Urinary bladder (tissue), 4 donors: Measurements from ENCODE around the gene LIPK. TPM values are rescaled to one million over a fixed set of nuclear protein-coding genes. Genes with fewer than 3 reads are reported as not detected.
"Not testable (repeated sequence)": the region's sequence is repeated elsewhere in the genome, so short reads cannot be mapped to it uniquely, and the experiment has no call there.

Source experiments
- DNase-seq: peaks from one replicate; pipeline ENCODE4 v3.0.0-alpha.2; 2015; ENCODE audit errors: extremely low spot score
- H3K27ac ChIP-seq: one replicate; pipeline ENCODE4 v1.5.1; 2013; ENCODE audit warnings: low read depth, mild to moderate bottlenecking, moderate library complexity
- H3K36me3 ChIP-seq: one replicate; pipeline ENCODE4 v1.6.1; 2013; ENCODE audit warnings: mild to moderate bottlenecking, moderate library complexity; ENCODE audit not compliant: insufficient read depth
- H3K4me1 ChIP-seq: one replicate; pipeline ENCODE4 v1.6.1; 2013; ENCODE audit warnings: mild to moderate bottlenecking, moderate library complexity; ENCODE audit not compliant: insufficient read depth
- H3K4me3 ChIP-seq: one replicate; pipeline ENCODE4 v1.5.1; 2013; ENCODE audit warnings: low read depth, low read length
- WGBS: extraction: QIAGEN DNeasy Blood & Tissue Kit; methylation state at CpG from one replicate; pipeline ENCODE4 v1.1.7; 2013; 5-methylcytosine and 5-hydroxymethylcytosine counted together
- polyA plus RNA-seq: library from polyadenylated mRNA; stranded (reverse); fragments of 200-250 nt; gene quantifications from one replicate; pipeline ENCODE4 v1.2.3, GENCODE V29; 2013
- total RNA-seq: library from RNA; depleted of rRNA; stranded (reverse); fragments of >200 nt; gene quantifications from one replicate; pipeline ENCODE4 v1.2.3, GENCODE V29; 2014
- donor health status: healthy with polysubstance abuse.
- donor health status: healthy.

Gene LIPK
- total and polyA plus RNA-seq, 2 donors, result not detected

DNA sequence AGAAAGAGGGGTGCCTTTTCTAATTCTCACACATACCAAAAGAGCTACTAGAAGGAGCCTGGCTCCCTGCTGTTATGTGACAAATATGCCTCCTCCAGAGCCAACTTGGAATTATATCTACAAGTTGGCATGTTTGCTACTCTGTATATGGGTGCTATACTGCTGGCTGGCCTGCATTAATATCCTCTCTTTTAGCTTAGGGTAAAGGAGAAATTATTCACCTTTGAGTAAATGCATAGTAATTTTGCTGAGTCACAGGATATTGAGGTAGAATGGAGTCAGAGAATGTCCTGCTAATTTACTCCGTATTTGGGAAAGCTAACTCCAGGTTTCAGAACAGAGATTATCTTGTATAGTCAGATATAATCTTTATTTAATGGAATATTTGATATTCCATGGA is 29.6 kb downstream of the LIPK start:
- H3K4me1 ChIP-seq, result no peaks in the 10 kb centered on the region
- H3K36me3 ChIP-seq, result no peaks in the 10 kb centered on the region
- 74% methylated on average over 1 of the region's 1 CpG for WGBS
- H3K4me3 ChIP-seq, result no peak overlapping the region
- H3K27ac ChIP-seq, result no peak overlapping the region
- DNase-seq, result no peak

DNA sequence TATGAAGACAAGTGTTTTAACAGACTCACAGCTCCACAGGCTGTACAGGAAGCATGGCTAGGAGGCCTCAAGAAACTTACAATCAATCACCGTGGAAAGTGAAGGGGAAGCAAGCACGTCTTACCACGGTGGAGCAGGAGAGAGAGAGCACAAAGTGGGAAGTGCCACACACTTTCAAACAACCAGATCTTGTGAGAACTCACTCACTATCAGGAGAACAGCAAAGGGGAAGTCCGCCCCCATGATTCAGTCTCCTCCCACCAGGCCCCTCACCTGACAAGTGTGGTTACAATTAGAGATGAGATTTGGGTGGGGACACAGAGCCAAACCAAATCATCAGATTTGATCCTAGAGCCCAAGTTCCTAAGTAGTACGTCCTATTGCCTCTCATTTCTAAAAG is 35.9 kb downstream of the LIPK start:
- DNase-seq, H3K4me1 ChIP-seq, H3K36me3 ChIP-seq, H3K4me3 ChIP-seq, H3K27ac ChIP-seq: not testable (repeated sequence)
- 61% methylated on average over 5 of the region's 5 CpGs for WGBS

DNA sequence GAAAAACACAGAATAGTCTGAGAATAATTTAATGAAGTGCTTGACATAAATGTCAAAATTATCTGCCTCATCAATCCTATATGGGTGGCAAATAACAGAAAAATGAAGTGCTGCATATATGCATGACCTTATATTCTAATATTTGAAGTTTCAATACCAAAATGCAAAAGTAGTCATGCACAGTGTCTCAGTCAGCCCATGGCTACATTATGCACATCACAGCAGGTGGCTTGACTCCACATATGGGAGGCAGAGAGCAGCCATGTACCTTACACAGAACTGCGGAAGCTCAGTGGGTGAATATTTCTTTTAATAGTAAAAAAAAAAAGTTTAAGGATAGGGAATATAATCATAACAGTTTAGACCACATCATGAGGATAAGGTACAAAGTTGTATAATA is 36.4 kb downstream of the LIPK start:
- Histone ChIP-seq H3K4me3 (no peak overlapping the region), H3K4me1 (no peaks in the 10 kb centered on the region), H3K36me3 (no peaks in the 10 kb centered on the region), H3K27ac (no peak overlapping the region)
- WGBS, result 88% methylated on average over 1 of the region's 1 CpG
- DNase-seq, result no peak

DNA sequence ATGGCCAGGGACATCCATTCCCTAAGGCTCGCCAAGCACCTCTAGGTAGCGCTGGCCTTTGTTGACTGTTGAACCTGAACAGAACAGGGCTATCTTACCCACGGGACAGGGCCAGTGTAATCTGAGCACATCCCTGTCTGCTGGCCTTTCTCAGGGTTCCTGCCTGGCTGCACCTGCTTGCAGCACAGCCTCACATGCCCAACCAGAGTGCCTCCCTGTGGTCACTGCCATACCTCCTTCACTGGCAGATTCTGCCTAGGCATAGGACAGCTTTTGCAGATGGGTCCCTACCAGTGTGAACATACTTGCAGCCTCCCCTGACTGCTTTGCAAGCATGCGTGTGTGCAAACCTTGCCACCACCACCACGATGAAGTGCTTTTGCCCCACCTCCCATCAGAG is 38.0 kb downstream of the LIPK start:
- Histone ChIP-seq H3K4me1 (no peaks in the 10 kb centered on the region), H3K4me3 (no peak overlapping the region), H3K27ac (no peak overlapping the region), H3K36me3 (no peaks in the 10 kb centered on the region)
- DNase-seq, result no peak
- 83% methylated on average over 5 of the region's 5 CpGs for WGBS

GRCh38 chr10:88745633-88746032 is 39.6 kb downstream of the LIPK start:
- 94% methylated on average over 1 of the region's 1 CpG for WGBS
- no peaks in the 10 kb centered on the region for H3K36me3 ChIP-seq
- H3K4me3 ChIP-seq, result no peak overlapping the region
- no peaks in the 10 kb centered on the region for H3K4me1 ChIP-seq
- no peak overlapping the region for H3K27ac ChIP-seq
- DNase-seq, result no peak

DNA sequence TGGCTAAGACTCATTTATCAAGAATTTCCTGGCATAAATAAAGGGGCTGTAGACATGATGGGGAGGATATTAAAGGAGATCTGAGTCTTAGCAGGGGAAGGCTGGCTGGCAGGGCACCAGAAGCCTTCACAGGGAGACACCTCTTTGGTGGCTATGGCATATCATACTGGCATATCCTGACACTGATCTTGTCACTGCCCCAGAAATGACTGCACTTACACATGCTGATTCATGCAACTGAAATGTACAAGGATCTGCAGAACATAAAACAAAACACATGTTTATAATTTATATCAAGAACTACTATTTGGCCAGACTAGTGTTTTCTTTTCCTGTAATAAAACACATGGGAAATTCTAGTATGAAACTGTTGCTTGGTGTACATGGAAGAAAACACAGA is 48.2 kb downstream of the LIPK start:
- no peak overlapping the region for H3K27ac ChIP-seq
- H3K4me1 ChIP-seq, result no peaks in the 10 kb centered on the region
- H3K36me3 ChIP-seq, result no peaks in the 10 kb centered on the region
- no peak overlapping the region for H3K4me3 ChIP-seq
- DNase-seq, result no peak

DNA sequence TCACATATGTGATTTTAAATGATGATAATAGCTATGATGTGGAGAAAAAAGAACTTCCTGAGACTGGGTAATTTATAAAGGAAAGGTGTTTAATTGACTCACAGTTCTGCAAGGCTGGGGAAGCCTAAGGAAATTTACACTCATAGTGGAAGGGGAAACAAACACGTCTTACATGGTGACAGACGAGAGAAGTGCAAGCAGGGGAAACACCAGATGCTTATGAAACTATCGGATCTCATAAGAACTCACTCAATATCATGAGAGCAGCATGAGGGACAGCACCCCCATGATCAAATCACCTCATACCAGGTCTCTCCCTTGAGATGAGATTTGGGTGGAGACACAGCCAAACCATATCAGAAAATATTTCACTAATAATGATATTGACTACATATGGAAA is 49.7 kb downstream of the LIPK start:
- no peak for DNase-seq
- WGBS, result 69% methylated on average over 3 of the region's 3 CpGs

DNA sequence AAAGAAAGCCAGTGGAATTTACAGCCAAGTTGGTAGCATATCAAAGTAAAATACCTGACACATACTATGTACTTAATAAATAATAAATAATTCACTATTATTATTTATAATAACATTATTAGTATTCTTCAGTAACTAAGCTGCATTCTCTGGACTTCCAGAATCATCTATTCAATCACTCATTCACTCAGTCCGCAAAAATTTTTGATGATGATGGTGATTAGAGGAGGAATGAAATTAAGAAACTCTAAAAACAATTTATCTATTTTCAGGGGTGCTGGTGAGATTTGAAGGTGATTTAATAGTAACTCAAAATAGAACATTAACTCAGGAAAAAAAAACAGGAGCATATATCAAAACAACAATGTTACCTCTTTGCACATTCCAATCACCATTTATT is 50.6 kb downstream of the LIPK start:
- Histone ChIP-seq H3K36me3 (no peaks in the 10 kb centered on the region), H3K4me1 (no peaks in the 10 kb centered on the region), H3K27ac (no peak overlapping the region), H3K4me3 (no peak overlapping the region)
- 0% methylated on average over 1 of the region's 1 CpG for WGBS
- DNase-seq, result no peak

More for the DNA sequence above, 49.7 kb downstream of the LIPK start:
- Histone ChIP-seq H3K27ac (no peak overlapping the region), H3K4me3 (no peak overlapping the region), H3K4me1 (no peaks in the 10 kb centered on the region), H3K36me3 (no peaks in the 10 kb centered on the region)

- DNase-seq, result no peak
- Histone ChIP-seq H3K4me3 (no peak within 1 kb of the TSS), H3K4me1 (no peaks in the 10 kb centered on the region), H3K36me3 (no peaks in the 10 kb centered on the region), H3K27ac (no peak within 1 kb of the TSS)
- WGBS, result 80% methylated on average over 7 of the region's 7 CpGs
Measured at GRCh38 chr10:88759366-88760101, 53.5 kb downstream of the LIPK start, which contains the start of gene LIPN. Gene LIPN, plus strand, starts transcription at chr10:88760020. Its CDS starts 1,386 bp downstream, at chr10:88761406.

DNA sequence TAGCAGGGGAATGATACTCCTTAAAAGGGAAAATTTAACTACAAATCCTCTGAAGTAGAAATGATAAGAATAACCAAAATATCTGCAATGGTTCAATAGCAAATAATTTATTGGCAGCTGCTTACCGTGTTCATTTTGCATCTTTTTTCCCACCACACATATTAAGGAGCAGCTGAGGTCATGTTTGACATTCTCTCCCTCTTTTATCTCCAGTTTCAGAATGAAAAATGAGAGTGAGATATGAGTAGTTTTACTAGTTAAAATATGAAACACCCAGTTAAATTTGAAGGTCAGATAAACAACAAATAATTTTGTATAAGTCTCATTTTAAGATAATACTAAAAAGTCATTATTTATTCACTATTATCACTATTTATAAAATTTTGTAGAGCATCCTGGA is 56.9 kb downstream of the LIPK start:
- no peaks in the 10 kb centered on the region for H3K36me3 ChIP-seq
- H3K27ac ChIP-seq, result no peak overlapping the region
- no peak for DNase-seq
- no peaks in the 10 kb centered on the region for H3K4me1 ChIP-seq
- 38% methylated on average over 1 of the region's 1 CpG for WGBS
- no peak overlapping the region for H3K4me3 ChIP-seq

DNA sequence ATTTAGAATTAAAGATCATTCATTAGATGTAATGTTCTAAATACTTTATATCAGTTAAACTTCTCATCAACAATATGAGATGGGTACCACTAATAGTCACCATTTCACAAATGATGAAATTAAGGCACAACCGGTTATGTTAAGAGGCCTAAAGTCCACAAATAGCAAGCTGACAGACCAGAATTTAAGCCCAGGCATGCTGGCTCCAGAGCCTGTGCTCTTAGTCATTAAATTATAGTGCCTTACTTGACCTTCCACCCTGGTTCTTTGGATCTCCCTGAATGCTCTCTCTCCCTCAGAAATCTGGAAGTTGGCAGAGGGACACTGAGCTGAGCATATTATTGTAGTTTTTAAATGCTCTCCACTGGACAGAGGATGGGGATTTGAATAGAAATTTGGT is 57.4 kb downstream of the LIPK start:
- Histone ChIP-seq H3K27ac (no peak overlapping the region), H3K4me3 (no peak overlapping the region), H3K4me1 (no peaks in the 10 kb centered on the region), H3K36me3 (no peaks in the 10 kb centered on the region)
- DNase-seq, result no peak
- 24% methylated on average over 1 of the region's 1 CpG for WGBS

DNA sequence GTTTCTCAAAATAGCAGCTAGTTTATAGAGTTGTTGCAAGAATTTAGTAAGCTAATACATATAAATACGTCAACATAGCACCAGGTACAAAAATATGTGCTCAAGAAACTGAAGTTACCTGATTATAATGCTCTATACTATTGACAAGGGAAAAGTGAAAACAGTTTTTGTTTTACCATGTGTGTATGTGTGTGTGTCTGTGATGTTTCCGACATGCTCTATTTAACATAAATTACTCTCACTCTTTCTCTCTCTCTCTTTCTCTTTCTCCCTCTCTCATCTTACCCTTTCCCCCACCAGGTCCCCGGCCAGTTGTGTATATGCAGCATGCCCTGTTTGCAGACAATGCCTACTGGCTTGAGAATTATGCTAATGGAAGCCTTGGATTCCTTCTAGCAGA is 58.1 kb downstream of the LIPK start:
- WGBS, result 84% methylated on average over 3 of the region's 3 CpGs
- no peak for DNase-seq
- H3K4me1 ChIP-seq, result no peaks in the 10 kb centered on the region
- no peaks in the 10 kb centered on the region for H3K36me3 ChIP-seq
- no peak overlapping the region for H3K27ac ChIP-seq
- H3K4me3 ChIP-seq, result no peak overlapping the region

- 85% methylated on average over 1 of the region's 1 CpG for WGBS
- no peak for DNase-seq
- H3K27ac ChIP-seq, result no peak overlapping the region
Measured at GRCh38 chr10:88765816-88766215, 59.8 kb downstream of the LIPK start.

DNA sequence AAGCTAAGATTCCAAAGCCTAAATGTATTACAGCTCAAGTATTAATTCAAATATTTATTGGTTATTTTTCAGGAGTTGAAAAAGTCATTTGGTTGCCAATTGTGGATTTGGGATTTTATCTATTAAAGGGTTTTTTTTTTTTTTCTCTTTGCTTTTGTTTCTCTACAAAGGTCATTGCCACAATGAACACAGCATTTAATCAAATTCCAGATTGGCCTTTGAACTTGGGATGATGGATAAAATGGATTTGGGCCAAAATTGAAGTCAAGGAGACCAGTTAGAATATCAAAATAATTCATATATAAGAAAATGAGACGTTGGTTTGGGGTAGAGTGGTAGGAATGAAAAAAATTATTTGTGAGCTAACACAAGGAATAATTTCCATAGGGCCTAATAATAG is 63.3 kb downstream of the LIPK start:
- Histone ChIP-seq H3K36me3 (no peaks in the 10 kb centered on the region), H3K4me3 (no peak overlapping the region), H3K4me1 (no peaks in the 10 kb centered on the region), H3K27ac (no peak overlapping the region)
- DNase-seq, result no peak
- WGBS, result 67% methylated on average over 1 of the region's 1 CpG

More at GRCh38 chr10:88765816-88766215, 59.8 kb downstream of the LIPK start:
- H3K36me3 ChIP-seq, result no peaks in the 10 kb centered on the region
- H3K4me3 ChIP-seq, result no peak overlapping the region
- no peaks in the 10 kb centered on the region for H3K4me1 ChIP-seq

DNA sequence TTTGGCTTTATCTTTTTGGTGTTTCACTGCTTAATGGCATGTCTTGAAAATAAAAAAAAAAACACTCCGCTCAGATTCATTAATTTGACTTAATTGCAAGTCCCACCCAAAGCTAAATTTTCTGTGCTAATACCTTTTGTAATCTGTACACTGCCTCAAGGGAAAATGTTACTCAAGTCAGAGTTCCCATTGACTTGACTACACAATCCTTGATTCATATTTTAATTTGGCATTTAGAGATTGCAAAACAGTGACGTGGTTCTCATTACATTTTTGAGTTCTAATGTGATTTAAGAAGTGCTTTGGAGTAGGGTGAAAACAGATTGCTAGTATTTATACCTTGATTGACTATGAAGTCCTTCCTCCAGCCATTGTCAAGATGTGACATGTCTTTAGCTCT is 75.2 kb downstream of the LIPK start:
- WGBS, result 71% methylated on average over 2 of the region's 2 CpGs
- Histone ChIP-seq H3K36me3 (no peaks in the 10 kb centered on the region), H3K27ac (no peak overlapping the region), H3K4me3 (no peak overlapping the region), H3K4me1 (no peaks in the 10 kb centered on the region)
- DNase-seq, result no peak
